GM19328 (cell line): ENCODE results near the gene CLK2.

Experiments
- ATAC-seq: cut with Tn5 transposase; IDR thresholded peaks from one replicate; pipeline ENCODE4 v1.9.1; 2021; ENCODE audit warnings: mild to moderate bottlenecking, moderate library complexity; ENCODE audit not compliant: unreplicated experiment

The CLK2 gene

DNA sequence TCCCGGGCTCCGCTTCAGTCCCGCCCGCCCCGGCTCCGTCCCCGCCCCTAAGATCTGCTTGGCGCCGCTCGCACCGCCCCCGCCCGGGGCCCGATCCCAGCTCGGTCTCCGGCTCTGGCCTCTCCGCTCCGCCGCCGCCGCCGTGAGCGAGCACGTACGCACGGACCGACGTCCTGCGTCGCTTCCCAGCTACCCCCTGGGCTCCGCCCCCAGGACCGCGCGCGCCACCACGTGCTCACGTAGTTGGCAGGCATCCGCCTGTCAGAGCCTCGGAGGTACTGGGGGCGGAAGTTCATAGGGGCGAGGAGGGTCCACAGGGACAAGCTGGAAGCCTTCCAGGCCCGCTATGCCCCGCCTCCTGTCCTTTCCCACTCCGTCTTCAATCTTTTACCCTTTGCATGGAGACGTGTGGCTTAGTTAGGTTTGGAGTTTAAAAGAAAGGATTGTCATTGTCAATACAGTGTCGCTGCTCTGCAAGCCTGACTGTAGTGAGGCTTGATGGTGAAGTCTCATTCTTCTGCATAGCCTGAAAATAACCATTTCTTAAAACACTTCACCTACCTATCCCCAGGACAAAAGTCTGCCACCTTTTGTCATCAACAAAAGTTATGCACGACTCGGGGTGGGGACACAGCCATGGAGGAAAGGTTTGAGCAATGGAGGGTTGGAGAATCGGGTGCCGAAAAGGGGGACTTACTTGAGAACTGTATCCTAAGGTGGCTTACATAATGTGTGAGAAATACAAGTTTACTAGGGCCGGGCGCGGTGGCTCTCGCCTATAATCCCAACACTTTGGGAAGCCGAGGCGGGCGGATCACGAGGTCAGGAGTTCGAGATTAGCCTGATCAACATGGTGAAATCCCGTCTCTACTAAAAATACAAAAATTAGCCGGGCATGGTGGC is at the start of gene CLK2:
CLK2 (minus strand) TSS at position 162 of the 903 bp plus-strand sequence. CDS start 2,527 bp downstream, outside the sequence.
- peak; percentile 66 for ATAC-seq

DNA sequence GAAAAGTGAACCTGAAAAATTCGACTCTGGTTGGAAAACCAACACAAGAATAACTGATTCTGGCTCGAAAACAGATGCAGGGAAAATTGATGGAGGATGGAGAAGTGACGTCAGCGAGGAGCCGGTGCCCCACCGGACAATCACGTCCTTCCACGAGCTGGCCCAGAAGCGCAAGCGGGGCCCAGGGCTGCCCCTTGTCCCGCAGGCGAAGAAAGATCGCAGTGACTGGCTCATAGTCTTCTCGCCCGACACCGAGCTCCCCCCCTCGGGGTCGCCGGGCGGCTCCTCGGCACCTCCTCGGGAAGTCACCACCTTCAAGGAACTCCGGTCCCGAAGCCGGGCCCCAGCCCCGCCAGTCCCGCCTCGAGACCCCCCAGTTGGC is 49.3 kb upstream of the CLK2 start:
- ATAC-seq, result no peak

DNA sequence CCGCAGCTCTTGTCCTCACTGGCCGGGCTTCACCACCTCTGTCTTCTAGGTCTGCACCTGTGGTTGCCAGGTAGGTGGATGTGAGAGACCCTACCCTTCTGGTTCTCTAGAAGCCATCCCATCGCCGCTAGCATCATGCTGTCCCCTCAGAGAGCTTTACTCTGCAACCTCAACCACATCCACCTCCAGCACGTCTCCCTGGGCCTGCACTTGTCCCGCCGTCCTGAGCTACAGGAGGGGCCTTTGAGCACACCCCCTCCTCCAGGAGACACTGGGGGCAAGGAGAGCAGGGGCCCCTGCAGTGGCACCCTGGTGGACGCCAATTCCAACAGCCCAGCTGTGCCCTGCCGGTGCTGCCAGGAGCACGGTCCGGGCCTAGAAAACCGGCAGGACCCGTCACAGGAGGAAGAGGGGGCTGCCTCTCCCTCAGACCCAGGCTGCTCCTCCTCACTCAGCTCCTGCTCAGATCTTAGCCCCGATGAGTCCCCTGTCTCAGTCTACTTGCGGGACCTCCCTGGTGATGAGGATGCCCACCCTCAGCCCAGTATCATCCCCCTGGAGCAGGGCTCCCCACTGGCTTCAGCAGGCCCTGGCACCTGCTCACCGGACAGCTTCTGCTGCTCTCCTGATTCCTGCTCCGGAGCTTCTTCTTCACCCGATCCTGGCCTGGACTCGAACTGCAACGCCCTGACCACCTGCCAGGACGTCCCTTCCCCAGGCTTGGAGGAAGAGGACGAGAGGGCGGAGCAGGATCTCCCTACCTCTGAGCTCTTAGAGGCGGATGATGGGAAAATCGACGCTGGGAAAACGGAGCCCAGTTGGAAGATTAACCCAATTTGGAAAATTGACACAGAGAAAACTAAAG is 48.6 kb upstream of the CLK2 start:
- ATAC-seq, result no peak

DNA sequence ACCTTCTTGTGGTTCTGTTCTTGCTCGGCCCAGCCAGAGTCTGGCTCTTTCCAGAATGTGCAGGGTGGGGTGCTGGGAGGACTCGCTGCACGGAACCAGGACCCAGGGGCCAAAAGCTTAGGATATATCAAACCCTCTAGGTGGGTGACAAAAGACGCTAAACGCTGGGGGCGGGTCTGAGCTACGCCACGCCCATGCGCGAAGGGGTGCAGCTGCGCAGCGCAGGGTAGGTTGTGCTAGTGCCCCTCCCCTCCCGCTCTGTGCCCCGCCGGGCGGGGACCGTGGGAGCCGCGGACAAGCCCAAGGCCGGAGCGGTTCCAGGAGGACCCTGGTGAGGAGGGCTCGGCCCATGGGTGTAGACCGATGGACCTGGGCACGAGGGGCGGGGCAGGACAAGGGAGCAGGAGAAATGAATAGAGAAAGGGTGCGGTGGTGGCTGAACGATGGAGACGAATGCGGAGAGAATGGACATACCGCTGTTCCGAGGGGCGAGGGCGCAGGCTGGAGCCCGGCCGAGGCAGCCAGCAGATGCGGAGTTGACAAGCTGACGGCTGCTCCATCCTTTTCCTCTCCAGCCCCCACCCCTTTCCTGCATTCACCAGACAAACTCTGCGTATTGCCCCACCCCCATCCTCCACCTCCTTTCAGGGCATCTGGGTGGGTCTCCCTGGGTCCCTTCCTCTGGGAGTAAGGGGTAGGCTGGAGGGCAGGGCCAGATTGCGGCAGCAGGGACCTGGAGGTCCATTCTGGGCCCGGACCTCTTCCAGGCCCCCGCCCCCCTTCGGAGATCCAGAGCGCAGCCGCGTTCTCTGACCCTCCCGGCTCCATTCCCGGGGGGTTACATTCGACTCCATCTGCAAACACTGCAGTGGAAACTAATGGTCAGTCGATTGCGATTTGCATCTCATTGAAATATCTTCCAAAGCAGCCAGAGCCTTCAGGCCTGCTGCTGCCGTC is 47.6 kb upstream of the CLK2 start, which contains the start of gene RUSC1:
RUSC1 (plus strand) TSS at position 234 of the 957 bp plus-strand sequence. CDS start 880 bp downstream, outside the sequence.
- no peak for ATAC-seq

DNA sequence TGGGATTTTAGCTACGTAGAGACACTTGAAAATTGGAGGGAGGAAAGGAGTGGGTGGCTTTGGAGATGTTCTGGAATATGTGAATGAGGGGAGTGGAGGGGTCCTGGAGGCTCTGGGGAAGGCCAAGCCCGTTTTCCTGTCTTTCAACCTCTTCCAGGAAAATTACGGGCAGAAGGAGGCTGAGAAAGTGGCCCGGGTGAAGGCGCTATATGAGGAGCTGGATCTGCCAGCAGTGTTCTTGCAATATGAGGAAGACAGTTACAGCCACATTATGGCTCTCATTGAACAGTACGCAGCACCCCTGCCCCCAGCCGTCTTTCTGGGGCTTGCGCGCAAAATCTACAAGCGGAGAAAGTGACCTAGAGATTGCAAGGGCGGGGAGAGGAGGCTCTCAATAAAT is 46.9 kb upstream of the CLK2 start:
- ATAC-seq, result no peak

DNA sequence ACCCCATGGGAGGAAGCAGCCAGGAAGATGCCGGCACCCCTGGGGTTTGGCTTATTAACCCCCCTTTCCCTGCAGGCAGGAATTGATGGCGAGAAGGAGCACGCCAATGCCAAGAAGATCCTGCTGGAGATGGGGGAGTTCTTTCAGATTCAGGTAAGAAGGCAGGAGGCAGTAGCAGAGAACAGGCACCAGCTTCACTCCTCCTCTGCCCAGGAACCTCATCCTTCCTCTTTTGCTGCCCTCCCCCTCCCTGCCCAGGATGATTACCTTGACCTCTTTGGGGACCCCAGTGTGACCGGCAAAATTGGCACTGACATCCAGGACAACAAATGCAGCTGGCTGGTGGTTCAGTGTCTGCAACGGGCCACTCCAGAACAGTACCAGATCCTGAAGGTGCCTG is 46.2 kb upstream of the CLK2 start:
- ATAC-seq, result no peak

DNA sequence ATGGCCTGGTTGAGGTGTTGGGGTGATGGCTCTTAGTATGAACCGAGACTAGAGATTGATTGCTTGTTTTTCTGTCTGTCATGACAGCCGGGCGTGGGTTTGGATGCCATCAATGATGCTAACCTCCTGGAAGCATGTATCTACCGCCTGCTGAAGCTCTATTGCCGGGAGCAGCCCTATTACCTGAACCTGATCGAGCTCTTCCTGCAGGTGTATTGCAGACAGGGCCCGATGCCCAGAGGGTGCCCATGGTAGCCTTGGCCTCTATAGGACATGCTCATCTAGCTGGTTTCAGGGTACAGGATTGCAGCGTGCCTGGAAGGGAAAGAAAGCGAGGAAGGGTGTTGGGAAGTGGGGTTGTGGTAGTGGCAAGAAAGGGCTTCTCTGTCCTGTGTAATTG is 44.8 kb upstream of the CLK2 start:
- ATAC-seq, result no peak

DNA sequence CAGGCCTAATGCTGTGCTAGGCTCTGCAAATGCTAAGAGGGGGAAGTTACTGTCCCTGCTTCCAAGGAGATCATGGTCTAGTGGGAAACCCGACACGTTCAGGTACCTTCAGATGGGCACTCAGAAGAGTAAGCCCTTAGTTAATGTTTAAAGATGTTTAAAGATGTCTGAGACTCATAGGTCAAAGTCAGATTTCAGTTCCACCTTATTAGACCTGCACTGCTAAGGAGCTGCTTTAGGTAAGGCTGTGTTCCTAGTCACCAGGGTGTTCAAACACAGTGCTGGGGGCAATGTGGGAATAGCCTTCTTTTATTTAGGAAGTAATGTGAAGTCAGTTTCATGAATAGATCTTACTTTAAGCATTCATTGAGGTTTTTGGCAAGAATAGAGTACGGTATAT is 43.6 kb upstream of the CLK2 start:
- no peak for ATAC-seq

DNA sequence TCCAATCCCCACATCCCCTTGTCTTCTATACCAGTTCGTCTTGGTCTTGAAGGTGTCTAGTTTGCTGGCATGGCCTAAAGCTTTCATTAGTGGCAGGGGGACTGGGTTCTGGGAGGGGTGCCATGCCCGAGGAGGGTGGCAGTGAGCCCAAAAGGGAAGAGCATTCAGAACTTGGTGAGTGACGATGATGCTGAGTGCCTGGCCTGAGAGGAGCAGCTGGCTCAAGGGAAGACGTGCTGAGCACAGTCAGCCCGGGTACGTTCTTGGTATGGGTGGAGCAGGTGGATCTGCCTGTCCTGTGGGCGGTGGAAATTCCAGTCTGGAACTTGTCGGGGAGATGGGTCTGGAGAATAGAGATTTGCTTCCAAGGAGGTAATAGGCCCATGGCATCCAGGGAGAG is 40.0 kb upstream of the CLK2 start:
- no peak for ATAC-seq

DNA sequence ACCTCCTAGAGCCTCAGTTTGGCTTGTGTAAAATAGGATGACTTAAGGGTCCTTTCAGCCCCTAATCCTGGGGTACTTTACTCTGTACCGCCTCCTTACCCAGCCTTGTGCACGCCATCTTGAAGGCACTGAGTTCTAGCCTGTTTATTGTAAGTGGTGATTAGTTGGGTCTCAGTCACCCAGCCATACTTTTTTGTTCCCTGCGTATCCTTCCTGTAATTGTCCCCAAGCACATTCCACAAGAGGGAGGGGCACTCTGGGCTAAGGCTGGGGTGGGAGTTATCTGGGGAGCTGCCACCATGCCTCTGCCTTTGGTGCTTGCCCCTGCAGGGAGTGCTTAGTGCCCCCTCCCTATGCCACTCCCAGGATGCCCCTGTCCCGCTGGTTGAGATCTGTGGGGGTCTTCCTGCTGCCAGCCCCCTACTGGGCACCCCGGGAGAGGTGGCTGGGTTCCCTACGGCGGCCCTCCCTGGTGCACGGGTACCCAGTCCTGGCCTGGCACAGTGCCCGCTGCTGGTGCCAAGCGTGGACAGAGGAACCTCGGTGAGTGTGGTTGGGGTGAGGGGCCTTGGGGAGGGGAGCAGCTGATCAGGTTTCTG is 36.2 kb upstream of the CLK2 start:
- no peak for ATAC-seq

DNA sequence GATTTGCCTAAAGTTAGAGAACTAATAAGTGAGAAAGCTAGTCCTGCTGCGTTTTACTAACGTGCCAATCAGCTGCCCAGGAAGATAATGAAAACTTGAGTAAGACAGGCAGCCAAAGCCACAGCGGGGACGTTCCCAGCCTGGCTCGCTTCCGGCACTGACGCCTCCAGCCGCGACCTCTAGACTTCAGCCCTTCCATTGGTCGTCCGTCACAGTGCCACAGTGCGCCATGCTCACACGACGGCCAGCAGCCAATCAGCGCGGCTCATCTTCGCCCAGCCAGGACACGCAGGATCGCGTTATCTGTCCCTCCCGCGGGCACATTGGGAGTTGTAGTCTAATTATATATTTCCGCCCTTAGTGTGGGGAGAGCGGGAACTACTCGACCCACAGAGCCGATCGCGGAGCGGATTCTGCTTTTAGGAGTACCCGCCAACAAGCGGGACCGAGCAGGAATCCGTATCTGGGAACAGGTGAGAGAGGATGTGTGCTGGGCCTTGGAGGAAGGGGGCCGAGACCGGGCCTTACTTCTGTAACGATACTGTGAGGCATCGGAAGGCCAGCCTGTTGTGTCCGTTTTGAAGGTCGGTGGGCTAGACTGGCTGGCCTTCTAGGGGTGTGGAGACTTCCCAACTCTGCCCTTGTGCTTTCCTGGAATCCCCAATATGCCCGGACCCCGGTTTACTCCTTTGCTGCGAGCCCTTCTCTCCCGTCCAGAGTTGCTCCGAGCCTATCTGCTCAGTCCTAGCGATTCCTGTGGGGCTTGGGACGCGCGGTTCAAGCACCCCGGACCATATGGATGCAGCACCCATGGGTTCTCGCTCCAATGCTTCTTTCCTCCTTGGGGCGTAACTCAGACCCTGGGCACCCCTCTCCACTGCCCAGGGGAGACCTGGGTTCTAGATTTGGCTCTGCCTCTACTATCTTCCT is 35.5 kb upstream of the CLK2 start, which contains the start of gene FDPS:
FDPS (plus strand) TSS at position 374 of the 930 bp plus-strand sequence. CDS start 924 bp downstream, outside the sequence.
- peak; percentile 95 for ATAC-seq

DNA sequence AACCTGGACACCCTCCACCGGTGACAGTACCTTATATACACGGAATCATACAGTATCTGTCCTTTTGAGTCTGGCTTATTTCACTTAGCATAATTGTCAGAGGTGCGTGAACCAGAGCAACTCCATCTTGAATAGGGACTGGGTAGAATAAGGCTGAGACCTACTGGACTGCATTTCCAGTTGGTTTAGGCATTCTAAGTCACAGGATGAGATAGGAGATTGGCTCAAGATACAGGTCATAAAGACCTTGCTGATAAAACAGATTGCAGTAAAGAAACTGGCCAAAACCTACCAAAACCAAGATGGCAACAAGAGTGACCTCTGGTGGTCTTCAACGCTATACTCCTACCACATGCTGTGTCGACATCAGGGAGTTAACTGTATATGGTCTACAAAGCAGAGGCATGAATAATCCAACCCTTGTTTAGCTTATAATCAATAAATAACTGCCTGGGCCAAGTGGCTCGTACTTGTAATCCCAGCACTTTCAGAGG is 34.0 kb upstream of the CLK2 start:
- ATAC-seq, result no peak

DNA sequence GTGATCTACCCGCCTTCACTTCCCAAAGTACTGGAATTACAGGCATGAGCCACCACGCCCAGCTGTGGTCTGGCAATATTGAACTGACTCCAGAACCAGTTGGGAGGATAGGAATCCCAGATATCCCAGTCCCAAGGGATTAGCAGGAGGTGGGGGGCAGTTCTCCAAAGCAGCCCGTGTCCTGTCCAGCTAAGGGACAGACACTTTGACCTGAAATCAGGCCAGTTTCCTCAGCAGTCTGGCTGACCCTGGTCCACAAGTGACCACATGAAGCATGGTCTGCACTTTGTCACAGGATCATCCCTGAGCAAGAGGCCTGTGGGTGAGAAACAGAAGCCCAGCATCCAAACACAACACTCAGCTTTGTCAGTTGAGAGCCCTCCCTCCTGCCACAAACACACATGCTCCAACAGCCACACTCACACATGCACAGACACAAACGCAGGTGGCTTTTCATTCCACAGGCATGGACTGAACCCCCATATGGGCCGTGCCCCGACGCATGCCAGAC is 32.6 kb upstream of the CLK2 start:
- no peak for ATAC-seq

DNA sequence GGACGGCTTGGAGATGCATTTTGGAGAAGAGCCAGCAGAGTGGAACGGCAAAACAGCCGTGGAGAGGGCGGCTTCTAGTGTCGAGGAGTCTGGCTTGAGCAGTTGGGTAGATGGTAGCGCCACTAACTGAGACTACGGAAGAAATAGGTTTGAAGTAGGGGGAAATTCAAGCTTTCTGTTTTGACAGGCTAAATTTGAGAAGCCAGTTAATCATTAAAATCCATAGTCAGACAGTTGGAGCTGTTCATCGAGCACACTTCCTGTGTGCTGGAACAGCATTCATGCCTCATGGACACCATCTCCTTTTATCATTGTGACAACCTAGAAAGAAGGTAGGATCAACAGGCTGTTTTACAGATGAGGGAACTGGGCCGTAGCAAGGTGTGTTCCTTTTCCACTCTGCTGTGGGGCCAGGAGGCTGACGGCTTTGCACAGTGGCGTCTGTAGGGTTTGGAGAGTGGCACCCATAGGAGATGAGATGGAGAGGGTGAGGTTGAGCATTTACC is 31.3 kb upstream of the CLK2 start:
- no peak for ATAC-seq

DNA sequence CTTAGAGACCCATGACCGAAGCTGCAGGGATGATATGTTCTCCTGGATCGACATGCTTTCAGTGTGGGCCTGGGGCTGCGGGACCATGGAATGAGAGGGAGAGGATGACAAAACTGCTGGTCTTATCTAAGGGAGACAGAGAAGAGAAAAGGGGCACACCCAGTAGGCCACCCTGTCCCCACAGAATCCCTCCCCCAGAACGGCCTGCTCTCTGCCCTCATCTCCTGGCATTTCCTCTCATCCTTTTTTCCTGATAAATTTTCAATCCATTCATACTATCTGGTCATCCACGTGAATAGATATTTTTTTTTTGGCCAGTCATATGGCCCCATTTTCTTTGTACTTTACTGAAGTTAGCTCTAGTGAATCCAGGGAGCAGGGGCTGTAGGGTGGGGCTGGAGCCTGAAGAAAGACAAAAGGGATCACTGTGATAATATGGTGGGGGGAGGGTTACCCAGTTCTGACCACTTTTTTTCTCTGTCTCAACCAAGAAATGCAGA is 28.1 kb upstream of the CLK2 start, which contains the start of gene PKLR:
PKLR (minus strand) TSS at position 97 of the 500 bp plus-strand sequence; CDS start at position 54, 43 bp downstream.
- ATAC-seq, result no peak

DNA sequence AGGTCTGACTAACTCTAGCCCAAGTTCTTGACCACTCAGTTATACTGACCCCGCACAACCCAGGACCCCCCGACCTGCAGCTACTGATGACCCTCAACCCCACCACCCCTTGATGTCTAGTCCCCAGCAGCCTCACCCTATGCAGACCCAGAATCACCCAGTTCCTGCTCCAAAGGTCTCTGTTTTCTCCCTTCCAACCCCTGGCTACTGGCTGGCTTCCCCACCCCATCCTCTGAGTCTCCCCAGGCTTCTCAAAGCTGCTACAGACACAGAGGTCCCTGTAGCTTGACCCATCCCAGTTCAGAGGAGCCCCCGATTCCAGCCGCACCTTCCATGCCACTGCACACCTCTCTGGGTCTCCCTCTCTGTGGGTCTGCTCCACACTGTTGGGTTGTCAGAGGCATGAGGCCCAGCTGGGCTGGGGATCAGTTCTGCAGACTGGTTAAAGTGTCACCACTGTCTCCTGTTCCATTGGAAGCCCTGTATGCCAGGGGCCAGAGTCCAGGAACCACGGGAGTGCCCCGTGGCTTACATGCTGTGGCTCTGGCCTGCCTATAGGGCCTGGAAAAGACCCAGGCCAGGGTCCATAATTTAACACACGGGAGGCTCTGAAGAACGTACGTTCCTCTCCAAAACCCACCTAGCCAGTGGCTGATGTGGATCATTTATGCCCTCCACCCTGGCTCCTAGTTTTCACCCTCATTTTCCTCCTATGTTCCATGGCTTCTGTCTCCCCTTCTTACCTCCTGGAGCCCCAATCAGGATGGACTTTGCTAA is 27.4 kb upstream of the CLK2 start:
- no peak for ATAC-seq

DNA sequence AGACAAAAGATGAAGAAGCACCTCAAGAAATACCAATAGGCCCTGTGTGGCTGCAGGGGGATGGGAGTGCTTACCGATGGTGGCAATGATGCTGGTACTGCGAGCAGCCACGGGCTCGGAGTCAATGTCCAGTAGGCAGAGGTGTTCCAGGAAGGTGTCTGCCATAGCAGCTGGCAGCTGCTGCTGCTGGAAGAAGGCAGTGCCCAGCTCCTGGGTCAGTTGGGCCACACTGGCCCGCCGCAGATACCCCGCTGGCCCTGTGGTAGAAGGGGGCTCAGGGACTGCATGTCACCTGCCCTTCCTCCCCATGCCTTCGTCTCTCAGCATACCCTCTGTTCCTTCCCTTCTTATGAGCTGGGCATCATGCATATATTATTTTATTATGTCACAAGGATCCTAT is 26.7 kb upstream of the CLK2 start:
- no peak for ATAC-seq
